ENCODE data around the gene CACUL1. TPM values are rescaled to one million over a fixed set of nuclear protein-coding genes. Genes with fewer than 3 reads are reported as not detected.
"Not testable (repeated sequence)": the region's sequence is repeated elsewhere in the genome, so short reads cannot be mapped to it uniquely, and the experiment has no call there.

The CACUL1 gene
- total RNA-seq, 2 experiments from 2014 or later: 26.3 to 31.3 TPM

DNA sequence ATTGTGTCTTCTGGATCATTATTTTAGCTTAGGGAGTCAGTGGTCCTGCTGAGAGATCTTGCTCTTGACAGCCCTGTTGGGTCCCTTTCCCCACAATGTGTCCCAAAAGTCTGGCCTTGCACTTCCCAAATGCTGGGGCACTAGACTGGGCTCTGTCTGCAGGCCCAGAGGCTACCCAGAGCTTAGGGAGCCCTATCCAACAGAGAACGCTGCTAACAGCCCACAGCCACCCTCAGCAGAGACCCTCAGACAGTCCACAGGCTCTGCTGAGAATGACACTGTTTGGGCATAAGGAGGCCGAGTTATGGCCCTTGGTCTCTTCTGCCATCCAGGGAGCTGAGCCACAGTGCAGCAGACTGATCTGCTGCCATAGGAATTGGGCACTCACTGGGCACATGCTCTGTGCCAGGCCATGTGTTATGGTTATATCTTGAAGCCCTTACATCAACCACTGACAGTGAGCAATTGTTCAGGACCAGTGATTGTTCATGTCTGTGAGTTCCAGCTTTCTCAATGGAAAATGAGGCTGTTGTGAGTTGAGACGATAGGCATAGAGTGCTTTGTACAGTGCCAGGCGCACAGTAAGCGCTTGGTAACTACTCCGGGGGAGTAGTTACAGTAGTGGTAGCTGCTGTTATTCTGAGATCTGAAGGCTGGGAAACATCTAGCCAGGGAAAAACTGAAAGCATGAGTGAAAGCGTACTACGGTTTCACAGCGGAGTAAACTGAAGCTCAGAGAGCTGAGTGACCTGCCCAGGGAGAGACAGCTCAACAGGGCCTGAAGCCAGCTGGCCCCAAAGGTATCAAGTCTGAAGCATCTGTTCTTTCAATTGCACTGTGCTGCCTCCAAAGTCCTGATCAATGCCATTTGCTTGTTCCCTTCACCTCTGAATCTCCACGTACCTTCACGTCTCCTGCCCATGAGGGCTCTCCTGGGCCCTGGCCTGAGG, 81.7 kb downstream of the CACUL1 start:
- no peaks in the 10 kb centered on the region for H3K36me3 Mint-ChIP-seq
- H3K27ac Mint-ChIP-seq: no peak overlapping the region
- ATAC-seq (ENCODE audit: low read depth) (no peak), DNase-seq (no peak)
- no peak overlapping the region for H3K4me3 Mint-ChIP-seq
- H3K9me3 Mint-ChIP-seq: no peaks in the 10 kb centered on the region
- POLR2A ChIA-PET: no interaction called here
- H3K27me3 Mint-ChIP-seq: no peaks in the 10 kb centered on the region
- peaks cover 4% of the 10 kb centered on the region for H3K4me1 Mint-ChIP-seq

DNA sequence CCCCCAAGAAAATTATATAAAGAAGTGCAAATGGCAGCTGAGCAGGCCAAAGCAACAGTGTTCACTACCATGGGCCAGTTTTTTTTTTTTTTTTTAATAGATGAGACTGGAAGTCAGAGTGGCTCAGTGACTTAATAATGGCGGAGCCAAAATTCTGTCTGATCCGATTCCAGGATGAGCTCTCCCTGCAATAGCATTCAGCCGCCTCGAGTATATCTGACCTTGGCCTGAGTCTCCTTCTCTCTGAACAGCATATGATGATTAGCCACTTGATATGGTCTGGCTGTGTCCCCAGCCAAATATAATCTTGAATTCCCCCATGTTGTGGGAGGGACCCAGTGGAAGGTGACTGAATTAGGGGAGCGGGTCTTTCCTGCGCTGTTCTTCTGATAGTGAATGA, 82.6 kb downstream of the CACUL1 start:
- ATAC-seq (ENCODE audit: low read depth) (no peak), DNase-seq (no peak)
- POLR2A ChIA-PET: no interaction called here
- Mint-ChIP-seq H3K27me3 (no peaks in the 10 kb centered on the region), H3K9me3 (no peaks in the 10 kb centered on the region), H3K4me3 (no peak overlapping the region), H3K36me3 (no peaks in the 10 kb centered on the region), H3K4me1 (peaks cover 4% of the 10 kb centered on the region), H3K27ac (no peak overlapping the region)

DNA sequence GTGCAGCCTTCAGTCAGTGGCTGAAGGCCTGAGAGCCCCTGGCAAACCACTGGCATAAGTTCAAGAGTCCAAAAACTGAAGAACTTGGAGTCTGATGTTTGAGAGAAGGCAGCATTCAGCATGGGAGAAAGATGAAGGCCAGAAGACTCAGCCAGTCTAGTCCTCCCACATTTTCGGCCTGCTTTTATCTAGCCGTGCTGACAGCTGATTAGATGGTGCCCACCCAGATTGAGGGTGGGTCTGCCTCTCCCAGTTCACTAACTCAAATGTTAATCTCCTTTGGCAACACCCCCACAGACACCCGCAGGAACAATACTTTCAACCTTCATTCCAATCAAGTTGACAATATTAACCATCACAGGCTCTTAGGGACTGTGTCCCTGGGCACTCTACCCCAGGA, 83.5 kb downstream of the CACUL1 start:
- H3K27me3 Mint-ChIP-seq; H3K36me3 Mint-ChIP-seq; H3K27ac Mint-ChIP-seq; H3K9me3 Mint-ChIP-seq; DNase-seq; ATAC-seq (ENCODE audit: low read depth); H3K4me1 Mint-ChIP-seq; H3K4me3 Mint-ChIP-seq; POLR2A ChIA-PET: not testable (repeated sequence)

DNA sequence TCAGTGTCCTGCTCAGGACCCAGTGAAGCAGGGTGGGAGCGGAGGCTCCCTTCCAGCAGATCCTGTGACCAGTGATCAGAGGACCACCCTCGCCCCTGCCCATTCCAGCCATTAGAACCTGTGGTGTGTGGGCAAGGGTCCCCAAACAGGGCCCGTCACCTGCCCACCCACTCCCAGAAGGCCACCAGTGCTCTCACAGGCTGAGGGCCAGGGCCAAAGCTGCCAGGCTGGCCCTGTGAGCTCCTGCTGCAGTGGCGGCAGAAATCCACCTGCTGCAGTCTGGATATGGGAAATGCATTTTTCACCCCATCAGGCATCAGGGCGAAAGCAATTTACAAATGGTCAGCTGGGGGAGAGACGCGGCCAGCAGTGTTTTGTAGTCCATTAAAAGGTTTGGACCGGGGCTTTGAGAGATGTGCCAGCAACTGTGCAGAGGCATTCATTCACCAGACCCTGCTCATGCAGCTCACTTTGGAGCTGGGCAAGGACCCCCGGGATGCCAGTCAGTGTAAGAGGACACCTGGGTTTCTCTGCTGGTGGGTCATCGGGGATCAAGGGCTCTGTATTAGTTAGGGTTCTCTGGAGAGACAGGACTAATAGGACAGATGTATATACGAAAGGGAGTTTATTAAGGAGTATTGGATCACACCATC, 84.2 kb downstream of the CACUL1 start:
- Mint-ChIP-seq H3K4me3 (no peak overlapping the region), H3K36me3 (no peaks in the 10 kb centered on the region), H3K4me1 (peaks cover 4% of the 10 kb centered on the region), H3K27me3 (no peaks in the 10 kb centered on the region), H3K27ac (no peak overlapping the region), H3K9me3 (no peaks in the 10 kb centered on the region)
- no peak for ATAC-seq (ENCODE audit: low read depth)
- POLR2A ChIA-PET: no interaction called here
- no peak for DNase-seq

DNA sequence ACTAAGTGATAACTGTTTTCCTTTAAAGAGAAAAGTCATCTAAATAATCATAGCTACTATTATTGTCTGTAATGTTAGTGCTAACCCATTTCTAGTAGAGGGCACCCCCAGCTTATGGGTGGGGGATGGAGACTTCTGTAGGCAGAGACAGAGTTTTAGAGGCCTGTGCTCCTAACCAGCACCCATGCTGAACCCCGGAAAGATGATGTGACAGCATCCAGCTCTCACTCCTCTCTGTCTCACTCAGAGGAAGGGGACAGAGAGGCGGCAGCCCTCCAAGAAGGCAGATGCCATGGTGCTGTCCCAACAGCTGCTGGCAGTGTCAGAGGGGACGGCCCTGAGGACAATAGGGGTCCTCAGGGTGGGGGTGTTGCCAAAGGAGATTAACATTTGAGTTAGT, 84.9 kb downstream of the CACUL1 start:
- Mint-ChIP-seq H3K9me3 (no peaks in the 10 kb centered on the region), H3K4me3 (no peak overlapping the region), H3K27ac (no peak overlapping the region), H3K27me3 (no peaks in the 10 kb centered on the region), H3K36me3 (no peaks in the 10 kb centered on the region), H3K4me1 (peaks cover 4% of the 10 kb centered on the region)
- POLR2A ChIA-PET: no interaction called here
- ATAC-seq (ENCODE audit: low read depth): no peak
- no peak for DNase-seq

DNA sequence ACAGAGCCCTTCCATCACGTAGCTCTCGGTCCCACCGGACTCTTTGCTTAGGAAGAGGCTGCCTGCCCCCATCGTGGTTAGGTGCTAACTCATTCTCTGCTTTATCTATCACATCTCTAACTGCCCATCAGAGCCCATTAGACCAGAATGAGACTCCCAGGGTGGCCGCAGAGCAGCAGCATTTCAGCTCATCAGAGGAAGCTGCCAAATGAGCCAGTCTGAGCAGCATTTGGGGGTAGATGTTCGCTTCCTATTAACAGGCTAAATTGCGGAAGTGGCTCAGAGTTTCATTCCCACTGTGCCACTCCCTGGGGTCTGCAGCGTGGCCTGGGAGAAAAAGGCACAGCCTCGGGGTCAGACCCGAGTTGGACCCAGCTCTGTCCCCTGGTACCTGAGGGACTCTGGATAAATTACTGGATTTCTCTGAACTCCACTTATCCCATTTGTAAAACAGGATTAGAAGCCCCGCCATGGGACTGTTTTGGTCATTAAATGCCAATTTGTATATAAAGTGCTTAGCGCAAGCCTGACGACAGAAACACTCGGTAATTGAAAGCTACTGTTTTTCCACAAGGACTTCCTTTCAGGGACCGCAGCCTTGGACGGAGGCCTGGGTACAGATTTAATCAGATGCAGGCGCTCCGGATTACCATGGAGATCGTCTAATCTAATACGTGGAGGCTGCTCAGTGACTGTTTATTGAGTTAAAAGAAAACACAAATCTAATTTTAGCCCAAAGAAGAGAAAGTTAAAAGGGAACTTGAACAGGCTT, 85.6 kb downstream of the CACUL1 start:
- no peak for ATAC-seq (ENCODE audit: low read depth)
- DNase-seq: no peak
- peak overlapping the region; percentile 30 for H3K27ac Mint-ChIP-seq
- no peaks in the 10 kb centered on the region for H3K9me3 Mint-ChIP-seq
- H3K36me3 Mint-ChIP-seq: no peaks in the 10 kb centered on the region
- peaks cover 4% of the 10 kb centered on the region for H3K4me1 Mint-ChIP-seq
- POLR2A ChIA-PET: no interaction called here
- no peak overlapping the region for H3K4me3 Mint-ChIP-seq
- no peaks in the 10 kb centered on the region for H3K27me3 Mint-ChIP-seq

DNA sequence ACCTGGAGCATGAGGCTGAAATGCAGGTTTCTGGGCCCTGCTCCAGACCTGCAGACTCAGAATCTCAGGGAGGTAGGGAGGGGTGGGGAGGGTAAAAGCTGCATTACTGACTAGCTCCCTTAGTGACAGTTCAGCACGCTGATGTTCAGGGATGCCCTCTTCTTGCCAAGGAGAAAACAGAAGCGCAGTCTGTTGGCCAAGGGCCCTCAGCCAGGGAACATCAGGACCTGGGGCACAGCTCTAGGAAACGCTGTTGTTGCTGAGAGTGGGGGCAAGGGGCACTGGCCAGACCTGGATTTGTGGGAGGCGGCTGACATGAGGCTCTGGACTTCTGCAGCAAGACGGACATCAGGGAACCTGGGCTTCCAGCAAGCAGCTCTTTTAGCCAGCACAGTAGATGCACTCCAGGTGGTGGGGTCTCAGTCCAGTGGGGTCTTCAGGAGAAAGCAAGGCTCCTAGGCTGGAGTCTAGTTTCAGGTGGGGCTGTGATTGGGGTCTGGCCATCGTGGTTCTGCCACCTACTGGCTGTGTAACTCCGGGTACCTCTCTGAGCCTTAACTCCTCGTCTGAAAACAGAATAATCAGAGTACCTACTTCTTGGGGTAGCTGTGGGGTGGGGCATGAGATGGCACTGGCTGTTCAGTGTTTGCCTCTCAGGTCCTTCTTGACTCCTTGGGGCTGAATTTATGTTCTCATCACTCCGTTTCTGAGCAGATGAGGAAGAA, 86.4 kb downstream of the CACUL1 start:
- H3K36me3 Mint-ChIP-seq: no peaks in the 10 kb centered on the region
- no peak for ATAC-seq (ENCODE audit: low read depth)
- H3K9me3 Mint-ChIP-seq: no peaks in the 10 kb centered on the region
- peaks cover 4% of the 10 kb centered on the region for H3K4me1 Mint-ChIP-seq
- no peak overlapping the region for H3K27ac Mint-ChIP-seq
- H3K27me3 Mint-ChIP-seq: no peaks in the 10 kb centered on the region
- POLR2A ChIA-PET: no interaction called here
- DNase-seq: no peak
- H3K4me3 Mint-ChIP-seq: no peak overlapping the region

DNA sequence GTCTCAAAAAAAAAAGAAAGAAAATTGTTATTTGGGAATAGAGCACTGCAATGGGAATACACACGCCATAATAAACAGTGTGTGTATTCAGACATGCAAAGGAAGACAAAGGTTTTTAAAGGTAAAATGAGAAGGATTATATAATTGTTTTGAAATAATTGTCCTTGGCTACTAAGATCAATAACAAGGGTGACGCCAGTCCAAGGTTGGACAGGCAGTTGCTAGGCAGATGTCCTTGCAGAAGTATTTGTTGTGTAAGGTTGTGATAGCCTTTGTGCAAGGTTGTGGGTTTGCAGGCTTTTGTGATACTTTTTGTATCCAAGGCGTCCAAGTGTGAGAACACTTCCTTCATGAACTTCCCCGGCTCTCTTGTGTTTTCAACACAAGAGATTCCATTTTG, 87.0 kb downstream of the CACUL1 start:
- no peak for DNase-seq
- peaks cover 3% of the 10 kb centered on the region for H3K9me3 Mint-ChIP-seq
- H3K27me3 Mint-ChIP-seq: no peaks in the 10 kb centered on the region
- no peak for ATAC-seq (ENCODE audit: low read depth)
- no peaks in the 10 kb centered on the region for H3K36me3 Mint-ChIP-seq
- POLR2A ChIA-PET: no interaction called here
- no peak overlapping the region for H3K27ac Mint-ChIP-seq
- peaks cover 4% of the 10 kb centered on the region for H3K4me1 Mint-ChIP-seq
- H3K4me3 Mint-ChIP-seq: no peak overlapping the region

DNA sequence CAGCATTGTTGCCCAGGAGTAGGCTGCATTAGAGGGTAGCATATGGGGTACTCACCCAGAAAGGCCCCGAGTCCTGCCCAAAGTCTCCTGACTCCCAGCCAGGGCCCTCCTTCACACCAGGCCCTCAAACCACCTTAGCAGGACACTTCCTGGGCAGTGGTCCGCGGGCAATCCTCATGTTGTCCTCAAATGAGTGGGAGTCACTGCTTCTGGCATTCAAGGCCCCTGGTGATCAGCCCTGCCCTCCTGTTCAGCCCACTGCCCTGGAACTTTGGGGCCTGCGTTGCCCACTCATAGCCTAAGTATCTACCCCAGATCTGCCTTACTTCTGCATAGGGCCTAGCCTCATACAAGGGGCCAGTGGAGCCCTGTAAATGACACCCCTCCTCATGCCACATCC, 88.4 kb downstream of the CACUL1 start:
- Mint-ChIP-seq H3K9me3 (peaks cover 6% of the 10 kb centered on the region), H3K4me3 (no peak overlapping the region), H3K36me3 (peaks cover 3% of the 10 kb centered on the region), H3K27ac (no peak overlapping the region), H3K27me3 (no peaks in the 10 kb centered on the region), H3K4me1 (peaks cover 8% of the 10 kb centered on the region)
- ATAC-seq (ENCODE audit: low read depth) (no peak), DNase-seq (no peak)
- POLR2A ChIA-PET: no interaction called here

DNA sequence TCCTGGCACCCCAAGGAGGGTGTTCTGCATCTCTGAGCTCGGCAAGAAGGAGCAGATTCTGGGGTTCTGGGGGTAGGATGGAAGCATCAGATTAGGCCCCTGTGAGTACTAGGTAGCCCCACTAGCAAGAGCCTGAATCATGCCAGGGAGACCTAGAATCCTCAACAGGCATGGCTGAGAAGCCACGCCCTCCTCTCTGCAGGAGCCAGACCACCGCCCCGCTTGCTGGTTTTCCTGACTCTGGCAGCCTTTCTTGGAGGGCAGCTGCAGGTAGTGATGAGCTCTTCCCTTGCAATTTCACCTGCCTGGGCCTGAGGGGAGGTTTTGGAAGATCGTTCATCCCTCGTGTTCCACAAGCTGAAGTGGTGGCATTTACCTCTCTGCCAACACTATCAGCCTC, 90.4 kb downstream of the CACUL1 start:
- Mint-ChIP-seq H3K27me3 (no peaks in the 10 kb centered on the region), H3K4me3 (no peak overlapping the region), H3K9me3 (peaks cover 7% of the 10 kb centered on the region), H3K27ac (no peak overlapping the region), H3K4me1 (peaks cover 11% of the 10 kb centered on the region), H3K36me3 (peaks cover 6% of the 10 kb centered on the region)
- POLR2A ChIA-PET: no interaction called here
- ATAC-seq (ENCODE audit: low read depth): no peak
- no peak for DNase-seq

DNA sequence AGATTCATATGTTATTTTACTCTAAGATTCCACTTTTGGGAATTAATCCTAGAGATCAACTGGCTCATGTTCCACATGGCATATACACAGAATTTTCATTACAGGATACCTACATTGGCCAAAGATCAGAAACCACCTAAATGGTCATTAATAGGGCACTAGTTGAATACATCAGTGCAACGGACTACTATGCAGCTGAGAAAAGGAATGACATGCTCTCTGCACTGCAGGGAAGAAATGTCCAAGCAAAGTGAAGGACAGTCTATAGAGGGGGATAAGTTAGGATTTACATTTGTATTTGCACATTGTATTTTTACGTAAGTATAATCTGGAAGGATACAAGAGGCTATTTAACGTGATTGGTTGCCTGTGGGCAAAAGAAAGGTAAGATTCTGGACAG, 91.6 kb downstream of the CACUL1 start:
- no peak overlapping the region for H3K27ac Mint-ChIP-seq
- no peak overlapping the region for H3K4me3 Mint-ChIP-seq
- H3K4me1 Mint-ChIP-seq: peaks cover 16% of the 10 kb centered on the region
- DNase-seq: no peak
- POLR2A ChIA-PET: no interaction called here
- peaks cover 6% of the 10 kb centered on the region for H3K36me3 Mint-ChIP-seq
- H3K27me3 Mint-ChIP-seq: no peaks in the 10 kb centered on the region
- ATAC-seq (ENCODE audit: low read depth): no peak
- H3K9me3 Mint-ChIP-seq: peaks cover 7% of the 10 kb centered on the region

DNA sequence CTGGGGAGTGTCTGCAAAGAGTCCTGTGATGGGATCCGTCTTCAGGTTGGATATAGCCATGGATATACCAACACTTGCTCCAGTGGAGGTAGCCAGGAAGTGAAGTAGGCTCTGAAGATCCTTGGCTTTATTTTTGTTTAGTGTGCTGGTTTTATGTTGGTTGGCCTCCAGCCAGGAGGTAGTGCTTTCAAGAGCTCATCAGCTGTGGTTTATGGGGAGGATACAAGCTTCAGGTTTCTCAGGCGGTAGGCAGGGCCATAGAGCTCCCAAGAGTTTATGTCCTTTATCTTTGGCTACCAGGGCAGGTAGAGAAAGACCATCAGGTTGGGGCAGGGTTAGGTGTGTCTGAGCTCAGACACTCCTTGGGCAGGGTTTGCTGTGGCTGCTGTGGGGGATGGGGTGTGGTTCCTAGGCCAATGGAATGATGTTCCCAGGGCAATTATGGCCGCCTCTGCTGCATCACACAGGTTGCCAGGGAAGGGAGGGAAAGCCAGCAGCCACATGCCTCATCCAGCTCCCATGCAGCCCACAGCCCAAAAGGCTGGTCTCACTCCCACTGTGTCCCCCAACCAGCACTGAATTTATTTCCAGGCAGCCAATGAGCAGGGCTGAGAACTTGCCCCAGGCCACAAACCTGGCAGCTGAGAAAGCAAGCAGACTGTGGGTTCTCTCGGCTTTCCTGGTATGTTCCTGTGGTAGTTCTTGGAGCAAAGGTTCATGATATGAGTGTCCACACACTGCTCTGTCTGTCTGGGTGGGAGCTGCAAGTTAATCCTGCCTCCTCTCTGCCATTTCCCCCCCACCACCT, 92.3 kb downstream of the CACUL1 start:
- peaks cover 23% of the 10 kb centered on the region for H3K4me1 Mint-ChIP-seq
- no peak for DNase-seq
- H3K9me3 Mint-ChIP-seq: peaks cover 7% of the 10 kb centered on the region
- POLR2A ChIA-PET: no interaction called here
- no peak for ATAC-seq (ENCODE audit: low read depth)
- H3K36me3 Mint-ChIP-seq: peaks cover 8% of the 10 kb centered on the region
- H3K27me3 Mint-ChIP-seq: no peaks in the 10 kb centered on the region
- no peak overlapping the region for H3K4me3 Mint-ChIP-seq
- peak overlapping the region; percentile 15 for H3K27ac Mint-ChIP-seq
